ENCODE data around the gene NSUN2. TPM values are rescaled to one million over a fixed set of nuclear protein-coding genes. Genes with fewer than 3 reads are reported as not detected.

NSUN2 gene
- total RNA-seq, result 73.0 and 85.4 TPM in 2 replicates
- polyA plus RNA-seq, result 40.7 and 53.7 TPM in 2 replicates
- 49.1 and 52.7 TPM in 2 replicates for polyA plus RNA-seq (2011; cell fraction: cytosol; rRNA removed)
- 169 and 200 TPM in 2 replicates for polyA plus RNA-seq (2011; cell fraction: nucleus; rRNA removed)
- 55.7 and 69.0 TPM in 2 replicates for polyA plus RNA-seq (2012)
- 54.9 and 63.4 TPM in 2 replicates for polyA minus RNA-seq
- 80.2 TPM for polyA minus RNA-seq (2011; cell fraction: cytosol; rRNA and poly(A)+ RNA removed)
- polyA minus RNA-seq (2011; cell fraction: nucleus; rRNA and poly(A)+ RNA removed), result 59.6 and 69.7 TPM in 2 replicates
- percentile 92 among the genes with signal in this experiment for Bru-seq, nascent RNA
- BruChase-seq, experiment 1, labeled RNA remaining after a 6-hour chase, result percentile 88 among the genes with signal in this experiment
- BruChase-seq, experiment 2, labeled RNA remaining after a 2-hour chase, result percentile 95 among the genes with signal in this experiment
- long read RNA-seq, transcript NSUN2-206 (18 exons, 2,619 nt), result minor isoform, 10 of 201 reads
- long read RNA-seq, transcript NSUN2-208 (4 exons, 1,290 nt), result minor isoform, 6 of 201 reads
- long read RNA-seq, transcript NSUN2-201 (19 exons, 3,303 nt), result major isoform, 127 of 201 reads
- long read RNA-seq, partial matches to known transcripts, result 23 of 201 reads
- long read RNA-seq, other reads (novel, unspliced or antisense), result 34 of 201 reads

DNA sequence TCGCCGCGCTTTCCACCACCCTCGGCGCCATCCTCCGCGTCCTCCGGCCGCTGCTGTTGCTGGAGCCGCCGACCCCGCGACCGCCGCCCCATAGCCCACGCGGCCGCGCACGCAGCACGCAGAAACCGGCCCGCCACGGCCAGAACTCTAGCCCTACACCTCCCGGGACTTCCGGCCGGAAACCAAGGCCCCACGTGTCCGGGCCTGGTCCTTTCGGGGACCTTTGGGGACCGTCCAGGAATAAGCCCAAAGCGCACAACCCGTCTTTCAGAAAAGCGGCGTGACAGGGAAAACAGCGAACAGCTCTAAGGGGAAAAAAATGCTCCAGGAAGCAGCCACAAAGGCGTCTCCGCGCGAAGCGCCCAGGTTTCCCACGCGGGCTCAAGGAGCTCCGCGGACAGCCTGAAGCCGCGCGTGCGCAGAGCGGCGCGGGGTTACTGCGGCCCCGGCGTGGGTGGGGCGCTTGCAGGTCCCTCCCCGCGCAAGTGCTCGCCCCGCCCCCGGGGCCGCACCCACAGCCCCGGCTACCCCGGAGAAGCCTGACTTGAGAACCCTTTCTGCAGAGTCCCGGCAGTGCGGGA lies at the start of gene NSUN2, which contains the start of gene SRD5A1:
Gene NSUN2 (minus strand): TSS at position 157 of the 581 bp plus-strand sequence. CDS start 65 bp downstream, at position 92.
Gene SRD5A1 (plus strand): TSS at position 553 of the 581 bp plus-strand sequence. CDS start 137 bp downstream, outside the sequence.
- peak within 1 kb of the TSS; percentile 99 for H3K27ac ChIP-seq (ENCODE audit: insufficient read depth, low read depth, low read length)
- H3K27me3 ChIP-seq (ENCODE audit: control insufficient read depth in 2 of 2, insufficient read depth in 2 of 2, low read length in 2 of 2), result no peaks in the 10 kb centered on the region
- H3K36me3 ChIP-seq (ENCODE audit: control insufficient read depth in 2 of 2, extremely low read depth in 1 of 2, insufficient read depth in 2 of 2, low read length in 2 of 2), result peaks cover 5 to 18% of the 10 kb centered on the region in 2 experiments
- TF ChIP-seq POLR2AphosphoS5 (IDR thresholded peaks at IDR 0.05; ENCODE audit: insufficient read depth, low read depth, low read length), result peak; percentile 61
- TF ChIP-seq JUN (IDR thresholded peaks at IDR 0.05; ENCODE audit: borderline replicate concordance, insufficient read depth, insufficient read length, low read depth), result no peak
- TF ChIP-seq GATA2 (IDR thresholded peaks at IDR 0.05; ENCODE audit: insufficient read depth, insufficient read length, low read depth, low read length), result no peak
- TF ChIP-seq, protein P1, sequence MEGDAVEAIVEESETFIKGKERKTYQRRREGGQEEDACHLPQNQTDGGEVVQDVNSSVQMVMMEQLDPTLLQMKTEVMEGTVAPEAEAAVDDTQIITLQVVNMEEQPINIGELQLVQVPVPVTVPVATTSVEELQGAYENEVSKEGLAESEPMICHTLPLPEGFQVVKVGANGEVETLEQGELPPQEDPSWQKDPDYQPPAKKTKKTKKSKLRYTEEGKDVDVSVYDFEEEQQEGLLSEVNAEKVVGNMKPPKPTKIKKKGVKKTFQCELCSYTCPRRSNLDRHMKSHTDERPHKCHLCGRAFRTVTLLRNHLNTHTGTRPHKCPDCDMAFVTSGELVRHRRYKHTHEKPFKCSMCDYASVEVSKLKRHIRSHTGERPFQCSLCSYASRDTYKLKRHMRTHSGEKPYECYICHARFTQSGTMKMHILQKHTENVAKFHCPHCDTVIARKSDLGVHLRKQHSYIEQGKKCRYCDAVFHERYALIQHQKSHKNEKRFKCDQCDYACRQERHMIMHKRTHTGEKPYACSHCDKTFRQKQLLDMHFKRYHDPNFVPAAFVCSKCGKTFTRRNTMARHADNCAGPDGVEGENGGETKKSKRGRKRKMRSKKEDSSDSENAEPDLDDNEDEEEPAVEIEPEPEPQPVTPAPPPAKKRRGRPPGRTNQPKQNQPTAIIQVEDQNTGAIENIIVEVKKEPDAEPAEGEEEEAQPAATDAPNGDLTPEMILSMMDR (IDR thresholded peaks at IDR 0.05; ENCODE audit: extremely low read depth in 1 of 2, insufficient read depth in 1 of 2, low read depth in 1 of 2, low read length in 2 of 2), result no peak
- peak; percentile 67 for TF ChIP-seq MYC (IDR thresholded peaks at IDR 0.05; ENCODE audit: low read depth, low read length)
- TF ChIP-seq, protein P2, sequence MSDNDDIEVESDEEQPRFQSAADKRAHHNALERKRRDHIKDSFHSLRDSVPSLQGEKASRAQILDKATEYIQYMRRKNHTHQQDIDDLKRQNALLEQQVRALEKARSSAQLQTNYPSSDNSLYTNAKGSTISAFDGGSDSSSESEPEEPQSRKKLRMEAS (IDR thresholded peaks at IDR 0.05; ENCODE audit: insufficient read depth, insufficient read length), result peak; percentile 94
- TF ChIP-seq EZH2 (IDR thresholded peaks at IDR 0.05; ENCODE audit: borderline replicate concordance, low read depth, low read length, severe bottlenecking), result no peak
- peak; percentile 67 for TF ChIP-seq POLR2A (IDR thresholded peaks at IDR 0.05; ENCODE audit: low read depth, low read length)
- no peak for TF ChIP-seq FOS (IDR thresholded peaks at IDR 0.05; ENCODE audit: borderline replicate concordance, insufficient read depth, low read length)
- no peaks in the 10 kb centered on the region for H3K9me1 ChIP-seq (replicated peaks; ENCODE audit: control insufficient read depth, extremely low read depth, insufficient read depth, low read length)
- FAIRE-seq (peak; percentile 86), DNase-seq (ENCODE audit: low read depth, low spot score) (peak; percentile 92)
- peak within 1 kb of the TSS; percentile 75 to 90 (median 79) for H3K4me3 ChIP-seq (replicated peaks in 1 of 3; ENCODE audit: insufficient read depth in 1 of 3, low read depth in 1 of 3, low read length in 3 of 3)
- peak within 1 kb of the TSS; percentile 90 for H2AFZ ChIP-seq (ENCODE audit: low read depth, low read length)
- H3K79me2 ChIP-seq (ENCODE audit: control insufficient read depth, insufficient read depth, low read length), result peaks cover 62% of the 10 kb centered on the region
- H3K9me3 ChIP-seq (replicated peaks; ENCODE audit: control insufficient read depth, insufficient read depth, low read length), result no peaks in the 10 kb centered on the region
- dilution Hi-C loops (cut with MboI; ENCODE audit: extremely low pct_ligation_motif_present, low sequenced_read_pairs), result loop anchor here (25.0 kb wide), 1 partner anchor 104 kb away; no protein-coding TSS in a partner anchor
- peaks cover 2% of the 10 kb centered on the region for H4K20me1 ChIP-seq (replicated peaks; ENCODE audit: control insufficient read depth, extremely low read depth, insufficient read depth, low read length)
- H3K4me2 ChIP-seq (ENCODE audit: insufficient read depth, low read length), result peak within 1 kb of the TSS; percentile 87
- CTCF ChIA-PET, result interaction anchor here (1.0 to 4.6 kb wide), 8 partner anchors 8 to 112 kb away, joined by 3 to 59 read pairs (median 6); partner anchors contain the start of gene TENT4A
- H3K4me1 ChIP-seq (ENCODE audit: control insufficient read depth, extremely low read depth, insufficient read depth, low read length), result peaks cover 19% of the 10 kb centered on the region
- BruUV-seq (replicated peaks), result no TSS peak
- intact Hi-C loops (cut with micrococcal nuclease), result loop anchor here (1.0 to 2.0 kb wide), 5 partner anchors 79 to 254 kb away; partner anchors contain the start of gene MED10
- H3K9ac ChIP-seq (replicated peaks; ENCODE audit: extremely low read depth, insufficient read depth, low read length), result peak within 1 kb of the TSS; percentile 97
- POLR2A ChIA-PET, result interaction anchor here (0.7 to 2.0 kb wide), 6 partner anchors 9 to 100 kb away, joined by 3 to 9 read pairs (median 3); partner anchors contain the start of gene TENT4A
